ENCODE results near the gene SLC8A1.
"Not testable (repeated sequence)": the region's sequence is repeated elsewhere in the genome, so short reads cannot be mapped to it uniquely, and the experiment has no call there.

The SLC8A1 gene

DNA sequence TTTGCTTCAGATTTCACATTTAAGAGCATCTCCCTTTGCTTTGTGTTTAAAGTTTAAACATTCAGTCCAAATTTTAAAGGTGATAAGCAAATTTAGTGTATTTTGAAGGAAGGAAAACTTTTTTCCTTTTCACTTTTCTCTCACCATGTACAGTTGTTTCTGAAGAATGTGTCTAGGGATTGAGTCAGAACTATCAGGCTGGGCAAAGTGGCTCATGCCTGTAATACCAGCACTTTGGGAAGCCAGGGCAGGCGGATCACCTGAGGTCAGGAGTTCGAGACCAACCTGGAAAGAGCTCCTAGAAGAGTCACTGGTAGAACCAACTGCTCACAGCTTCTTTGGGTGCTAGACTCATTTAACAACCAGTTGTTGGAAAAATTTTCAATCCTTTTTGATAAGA is 345.8 kb downstream of the SLC8A1 start:
- DNase-seq (ENCODE audit: low read depth): no peak

DNA sequence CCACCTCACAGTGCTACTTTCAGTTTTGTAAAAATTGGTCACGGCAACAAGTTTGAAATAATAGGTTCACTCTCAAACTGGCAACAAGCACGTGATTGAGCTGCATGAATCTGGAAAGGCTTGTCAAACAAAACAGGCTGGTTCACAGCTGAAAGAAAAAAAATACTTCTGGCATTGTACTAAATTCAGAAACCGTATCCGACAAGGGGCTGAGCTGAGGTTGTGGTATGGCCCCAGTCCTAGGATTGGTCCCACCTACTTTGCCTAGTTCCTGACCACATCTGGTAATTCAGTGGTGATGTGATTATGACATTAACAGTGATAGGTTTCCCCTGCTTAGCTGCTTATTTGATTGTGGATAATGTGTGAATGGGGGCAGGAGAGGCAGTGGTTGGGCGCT is 346.3 kb downstream of the SLC8A1 start:
- DNase-seq (ENCODE audit: low read depth): no peak

DNA sequence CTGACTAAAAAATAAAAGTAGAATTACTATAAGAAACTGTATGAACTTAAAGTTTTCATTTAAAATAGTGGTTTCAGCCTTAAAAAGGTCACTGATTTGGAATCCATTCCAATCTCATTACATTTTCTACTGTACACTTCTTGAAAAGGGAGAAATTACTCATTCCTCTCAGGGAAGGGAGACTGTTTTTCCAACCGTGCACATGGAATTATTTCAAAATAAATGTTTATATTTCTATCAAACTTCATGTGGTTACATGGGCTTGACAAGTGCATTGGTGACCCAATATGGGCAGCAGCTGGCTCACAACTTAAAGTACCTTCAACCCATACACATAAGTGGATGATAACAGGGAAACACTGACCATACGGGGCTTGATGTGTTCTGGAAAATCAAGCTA is 348.3 kb downstream of the SLC8A1 start:
- DNase-seq (ENCODE audit: low read depth): no peak

DNA sequence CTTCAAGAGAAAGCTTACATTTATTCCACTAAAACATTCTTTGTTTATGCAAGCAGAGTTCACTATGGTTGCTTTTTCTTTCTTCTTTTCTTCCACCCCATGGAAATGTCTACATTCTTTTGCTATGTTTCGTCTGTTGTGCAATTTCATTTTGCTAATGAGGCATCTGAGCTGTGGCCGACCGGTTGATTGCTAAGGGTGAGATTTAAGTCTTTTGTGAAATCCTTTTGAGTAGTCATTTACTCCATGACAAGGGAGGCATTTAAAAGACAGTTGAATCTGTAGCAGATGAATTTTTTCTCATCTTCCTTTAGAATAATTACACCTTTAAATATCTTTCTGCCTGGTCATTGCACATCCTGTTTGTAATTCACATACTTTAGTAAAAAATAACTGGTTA is 348.7 kb downstream of the SLC8A1 start:
- DNase-seq (ENCODE audit: low read depth): no peak

DNA sequence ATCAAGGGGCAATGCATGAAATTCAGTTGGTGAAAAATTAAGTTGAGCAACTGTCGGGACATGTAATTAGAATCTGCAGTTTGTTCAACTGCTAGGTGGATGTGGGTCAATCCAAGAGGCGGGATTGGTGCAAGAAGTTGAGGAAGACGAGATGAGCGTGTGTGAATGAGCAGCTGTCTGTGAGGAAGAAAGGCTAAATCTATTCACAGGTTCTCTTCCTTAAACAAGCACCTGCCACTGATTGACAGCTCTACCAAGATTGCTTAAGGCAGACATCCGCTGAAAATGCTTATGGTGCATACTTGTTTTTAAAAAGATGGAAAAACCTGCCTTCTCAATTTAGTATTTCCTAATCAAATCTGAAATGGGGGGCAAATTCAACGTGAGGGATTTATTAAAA is 349.4 kb downstream of the SLC8A1 start:
- no peak for DNase-seq (ENCODE audit: low read depth)

DNA sequence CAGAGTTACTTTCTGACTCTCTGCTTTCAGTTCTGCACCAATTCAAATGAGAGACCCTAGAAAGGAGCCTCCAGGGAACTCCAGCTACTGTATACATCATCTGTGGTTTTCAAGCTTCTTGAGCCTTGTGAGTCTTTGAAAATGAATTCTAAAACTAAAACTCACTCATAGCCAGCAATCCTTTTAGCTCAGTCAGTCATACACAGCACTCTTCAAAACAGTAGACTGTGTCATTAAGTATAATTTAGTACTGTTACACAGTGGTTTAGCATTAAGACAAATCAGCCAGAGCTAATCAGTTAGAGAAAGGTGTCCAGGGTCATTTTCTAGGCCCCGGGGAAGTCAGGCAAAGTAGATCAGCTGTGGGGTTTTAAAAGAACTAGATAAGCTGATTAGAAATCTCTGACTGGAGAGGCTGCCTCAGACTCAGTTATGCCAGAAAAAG is 350.7 kb downstream of the SLC8A1 start:
- DNase-seq (ENCODE audit: low read depth): no peak

DNA sequence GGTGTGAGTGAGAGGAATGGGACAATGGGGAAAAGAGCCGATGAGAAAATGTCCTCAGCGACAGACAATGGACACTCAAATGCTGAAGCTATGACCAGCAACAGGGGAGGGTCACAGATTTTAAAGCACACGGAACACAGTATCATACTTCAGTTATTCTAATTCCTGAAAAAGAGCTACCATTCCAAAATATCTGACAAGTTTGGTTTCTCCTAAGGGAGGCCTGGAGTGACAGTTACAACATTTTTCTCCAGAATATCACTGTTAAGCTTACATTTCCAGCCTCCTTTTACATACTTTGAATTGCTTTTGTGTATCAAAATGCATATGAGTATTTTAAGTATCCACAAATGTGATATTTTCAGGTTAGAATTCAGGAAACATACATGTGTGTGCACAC is 351.2 kb downstream of the SLC8A1 start:
- DNase-seq (ENCODE audit: low read depth): no peak

DNA sequence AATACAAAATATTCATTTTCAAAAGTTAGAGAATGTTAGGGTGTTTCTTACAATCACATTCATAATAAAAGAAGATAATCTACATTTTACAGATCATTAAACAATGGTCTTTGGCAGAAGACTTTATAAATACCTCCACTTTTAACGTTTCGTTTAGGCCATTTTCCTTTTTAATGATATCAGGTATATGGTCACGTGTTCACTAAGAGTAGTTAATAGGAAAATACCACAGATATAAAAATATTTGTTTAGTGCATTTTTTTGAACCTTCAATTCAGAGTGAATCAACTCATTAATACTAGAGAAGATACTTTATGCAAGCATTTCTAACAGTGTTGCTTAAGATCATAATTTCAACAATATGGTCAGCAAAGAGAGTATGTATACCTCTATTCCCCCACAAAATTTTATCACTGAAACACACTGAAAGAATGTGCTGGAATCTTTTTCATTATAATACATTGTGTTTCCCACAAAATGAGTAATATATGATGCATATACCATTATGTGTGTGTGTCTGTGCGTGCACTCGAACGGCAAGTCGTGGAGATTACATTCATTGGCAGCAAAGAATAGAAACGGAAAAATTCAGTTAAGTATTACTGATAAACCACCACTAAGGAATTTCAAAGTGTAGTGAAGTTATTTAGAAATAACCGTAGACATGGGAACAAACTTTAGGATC is 353.0 kb downstream of the SLC8A1 start:
- no peak for DNase-seq (ENCODE audit: low read depth)

DNA sequence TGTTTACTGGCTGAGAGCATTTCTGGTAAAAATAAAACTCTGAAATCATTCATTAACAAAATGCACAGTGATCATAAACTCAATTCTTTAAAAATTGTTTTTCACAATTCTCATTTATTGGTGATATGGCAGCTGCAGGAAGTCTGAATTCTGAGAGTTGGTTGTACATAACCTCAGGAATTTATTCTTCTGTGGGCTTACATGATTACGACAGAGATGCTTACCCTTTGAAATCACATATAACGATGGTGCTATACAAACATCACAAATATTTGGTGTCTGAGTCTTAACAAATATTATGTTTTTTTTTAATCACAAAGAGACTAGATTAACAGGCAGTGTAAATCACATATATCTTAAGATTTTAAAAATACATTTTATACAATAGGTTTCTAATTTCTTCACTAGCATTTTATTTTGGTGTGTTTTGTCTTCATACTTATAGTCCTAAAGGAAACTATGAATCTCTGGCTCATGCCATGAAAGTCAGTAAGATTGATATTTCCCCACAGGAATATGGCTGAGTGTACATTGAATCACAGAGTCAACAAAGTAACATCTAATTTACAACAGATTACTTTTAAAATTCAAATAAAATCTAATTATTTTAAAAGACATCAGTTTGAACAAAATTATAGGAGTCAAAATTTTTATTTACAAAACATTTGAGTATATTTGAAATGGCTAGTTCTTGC is 354.1 kb downstream of the SLC8A1 start:
- DNase-seq (ENCODE audit: low read depth): no peak

DNA sequence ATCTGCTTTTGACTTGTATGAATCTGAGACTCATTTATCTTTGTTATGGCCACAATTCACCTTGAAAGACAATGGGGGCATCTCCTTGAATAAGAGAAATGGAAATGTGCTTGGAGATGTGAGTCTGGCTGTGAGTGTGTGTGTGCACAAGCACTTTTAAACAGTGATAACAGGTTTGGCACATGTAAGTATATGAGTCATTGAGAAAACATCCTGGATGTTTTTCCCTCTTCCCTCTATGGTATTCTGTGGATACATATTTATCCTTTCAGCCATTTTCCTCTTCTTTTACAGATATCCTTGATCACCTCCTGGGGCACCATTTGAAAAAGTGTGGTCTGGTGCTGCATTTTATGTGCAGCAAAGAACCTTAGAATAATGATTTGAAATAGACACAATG is 355.5 kb downstream of the SLC8A1 start:
- DNase-seq (ENCODE audit: low read depth): no peak

DNA sequence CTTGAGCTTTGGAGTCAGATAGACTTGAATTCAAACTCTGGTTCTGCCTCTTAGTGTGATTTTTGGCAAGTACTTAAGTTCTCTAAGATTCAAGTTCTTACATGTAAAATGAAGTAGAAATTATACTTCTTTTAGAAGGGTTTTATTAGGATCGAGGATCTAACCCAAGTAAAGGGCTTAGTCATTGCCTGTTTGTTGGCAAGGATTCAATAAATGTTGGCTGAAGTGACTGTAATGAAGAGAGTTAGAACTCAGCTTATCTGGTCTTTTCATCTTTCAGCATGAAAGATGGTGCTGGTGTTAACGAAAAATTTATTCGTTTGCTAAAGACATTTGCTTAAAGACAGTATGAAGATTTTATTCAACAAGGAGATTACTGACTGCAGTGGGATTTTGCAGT is 356.9 kb downstream of the SLC8A1 start:
- DNase-seq (ENCODE audit: low read depth): no peak

DNA sequence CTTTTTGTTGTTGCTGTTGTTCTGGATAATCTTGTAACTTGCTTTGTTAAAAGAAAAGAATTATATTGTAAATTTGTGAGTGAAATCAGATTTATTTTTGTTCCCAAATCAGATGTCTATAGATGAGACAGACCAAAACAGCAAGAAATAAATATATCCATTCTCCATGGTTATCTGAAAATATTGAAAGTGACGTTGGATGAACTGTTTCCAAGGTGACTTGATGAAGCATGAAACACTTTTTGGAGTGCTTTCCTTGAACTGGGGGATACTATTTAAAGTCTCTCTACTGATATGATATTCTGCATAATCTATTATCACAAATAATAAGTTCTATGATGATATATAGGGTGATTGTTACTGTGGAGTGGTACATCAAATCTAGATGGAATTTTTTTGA is 357.4 kb downstream of the SLC8A1 start:
- no peak for DNase-seq (ENCODE audit: low read depth)

DNA sequence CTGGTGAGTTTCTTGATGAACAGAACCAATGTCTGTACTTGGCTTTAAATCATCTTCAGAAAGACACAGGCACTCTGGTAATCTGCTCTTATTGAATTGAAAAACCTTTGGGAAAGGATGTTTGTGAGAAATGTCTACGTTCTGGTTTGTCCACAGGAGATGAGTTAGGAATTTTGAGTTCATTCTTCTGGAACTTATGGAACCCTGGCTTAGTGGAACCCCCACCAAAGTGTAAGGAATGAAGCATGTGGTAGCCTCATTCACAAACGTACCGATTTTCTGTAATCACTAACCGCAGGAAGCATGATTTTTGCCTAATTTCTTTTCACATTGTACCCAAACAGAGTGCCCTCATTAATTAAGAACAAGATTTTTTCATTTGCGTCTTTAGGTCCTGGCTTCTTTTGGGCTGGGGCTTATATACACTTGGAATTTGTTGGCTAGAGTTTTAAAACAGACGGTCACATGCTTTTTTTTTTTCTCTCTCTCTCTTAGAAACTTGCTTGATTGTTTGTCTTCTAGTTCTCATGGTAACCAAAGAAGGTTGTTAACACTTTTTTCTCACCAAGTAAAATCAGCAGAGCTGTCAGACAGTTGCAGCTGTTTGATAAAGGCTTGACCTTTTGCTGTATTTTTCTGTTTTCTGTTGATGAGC is 358.7 kb downstream of the SLC8A1 start:
- no peak for DNase-seq (ENCODE audit: low read depth)

DNA sequence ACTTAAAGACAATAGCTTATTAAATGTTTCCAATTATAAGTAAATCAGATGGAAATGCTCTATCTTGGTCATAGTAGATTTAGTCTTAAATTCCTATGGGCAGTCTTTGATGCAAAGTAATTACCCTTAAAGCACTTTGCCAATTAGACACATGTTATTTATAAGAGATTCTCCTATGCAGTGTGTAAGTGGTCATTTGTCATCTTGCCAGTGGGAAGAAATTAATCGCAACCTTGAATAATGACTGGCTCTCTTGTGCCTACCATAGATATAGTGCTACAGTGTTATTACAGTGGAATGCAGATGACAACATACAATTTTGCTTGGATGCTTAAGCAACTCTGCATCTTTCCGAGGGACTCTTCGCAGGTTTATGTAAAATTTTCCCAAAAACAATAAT is 361.8 kb downstream of the SLC8A1 start:
- DNase-seq (ENCODE audit: low read depth): no peak

DNA sequence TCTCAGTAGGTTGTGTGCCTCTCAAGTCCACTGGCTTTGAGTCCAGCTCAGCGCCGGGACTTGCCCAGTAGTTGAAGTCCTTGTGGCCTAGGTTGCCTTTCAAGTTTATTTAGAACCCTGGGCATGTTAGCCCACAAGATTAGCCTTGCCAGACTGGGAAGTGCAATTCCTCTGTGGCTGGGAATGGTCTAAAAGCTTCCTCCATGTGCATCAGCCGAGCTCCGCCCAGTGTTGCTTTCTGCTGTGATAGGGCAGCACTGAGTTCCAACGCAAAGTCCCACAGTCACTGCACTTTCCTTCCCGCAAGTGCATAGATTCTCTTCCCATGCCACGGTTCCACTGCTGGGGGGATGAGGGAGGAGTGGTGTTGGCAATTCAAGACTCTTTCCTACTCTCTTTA is 364.0 kb downstream of the SLC8A1 start:
- no peak for DNase-seq (ENCODE audit: low read depth)

DNA sequence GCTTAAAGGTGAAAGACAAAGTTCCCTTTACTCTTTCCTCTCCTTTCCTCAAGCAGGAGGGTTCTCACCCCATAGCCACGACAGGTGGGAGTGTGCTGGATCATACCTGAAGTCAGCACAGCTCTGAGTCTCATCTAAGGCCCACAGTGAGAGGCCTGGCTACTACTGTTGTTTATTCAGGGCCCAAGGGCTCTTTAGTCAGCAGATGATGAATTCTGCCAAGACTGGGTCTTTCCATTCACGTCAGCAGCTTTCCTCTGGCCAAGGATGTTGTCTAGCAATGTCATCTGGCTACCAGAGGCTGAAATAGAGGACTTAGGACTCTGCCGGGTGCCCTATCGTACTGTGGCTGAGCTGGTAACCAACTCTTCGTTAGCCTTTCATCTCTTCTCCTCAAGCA is 364.5 kb downstream of the SLC8A1 start:
- DNase-seq (ENCODE audit: low read depth): no peak

DNA sequence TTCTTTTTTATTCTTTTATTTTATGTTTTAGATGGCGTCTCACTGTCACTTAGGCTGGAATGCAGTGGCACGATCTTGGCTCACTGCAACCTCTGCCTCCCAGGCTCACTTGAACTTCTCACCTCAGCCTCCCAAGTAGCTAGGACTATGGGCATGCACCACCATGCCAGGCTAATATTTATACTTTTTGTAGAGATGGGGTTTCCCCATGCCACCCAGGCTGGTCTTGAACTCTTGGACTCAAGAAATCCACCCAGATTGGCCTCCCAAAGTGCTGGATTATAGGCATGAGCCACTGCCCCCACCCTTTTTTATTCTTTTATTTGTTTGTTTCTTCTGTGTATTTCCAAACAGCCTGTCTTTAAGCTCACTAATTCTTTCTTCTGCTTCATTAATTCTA is 366.1 kb downstream of the SLC8A1 start:
- no peak for DNase-seq (ENCODE audit: low read depth)

DNA sequence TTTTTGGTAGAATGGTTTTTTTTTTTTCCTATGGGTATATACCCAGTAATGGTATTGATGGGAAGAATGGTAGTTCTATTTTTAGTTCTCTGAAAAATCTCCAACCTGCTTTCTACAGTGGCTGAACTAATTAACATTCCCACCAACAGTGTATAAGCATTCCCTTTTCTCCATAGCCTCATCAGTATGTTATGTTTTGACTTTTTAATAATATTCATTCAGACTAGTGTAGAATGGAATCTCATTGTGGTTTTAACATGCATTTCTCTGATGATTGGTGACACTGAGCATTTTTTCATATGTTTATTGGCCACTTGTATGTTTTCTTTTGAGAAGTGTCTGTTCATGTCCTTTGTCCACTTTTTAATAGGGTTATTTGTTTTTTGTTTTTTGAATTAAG is 378.6 kb downstream of the SLC8A1 start:
- not testable (repeated sequence) for DNase-seq (ENCODE audit: low read depth)

DNA sequence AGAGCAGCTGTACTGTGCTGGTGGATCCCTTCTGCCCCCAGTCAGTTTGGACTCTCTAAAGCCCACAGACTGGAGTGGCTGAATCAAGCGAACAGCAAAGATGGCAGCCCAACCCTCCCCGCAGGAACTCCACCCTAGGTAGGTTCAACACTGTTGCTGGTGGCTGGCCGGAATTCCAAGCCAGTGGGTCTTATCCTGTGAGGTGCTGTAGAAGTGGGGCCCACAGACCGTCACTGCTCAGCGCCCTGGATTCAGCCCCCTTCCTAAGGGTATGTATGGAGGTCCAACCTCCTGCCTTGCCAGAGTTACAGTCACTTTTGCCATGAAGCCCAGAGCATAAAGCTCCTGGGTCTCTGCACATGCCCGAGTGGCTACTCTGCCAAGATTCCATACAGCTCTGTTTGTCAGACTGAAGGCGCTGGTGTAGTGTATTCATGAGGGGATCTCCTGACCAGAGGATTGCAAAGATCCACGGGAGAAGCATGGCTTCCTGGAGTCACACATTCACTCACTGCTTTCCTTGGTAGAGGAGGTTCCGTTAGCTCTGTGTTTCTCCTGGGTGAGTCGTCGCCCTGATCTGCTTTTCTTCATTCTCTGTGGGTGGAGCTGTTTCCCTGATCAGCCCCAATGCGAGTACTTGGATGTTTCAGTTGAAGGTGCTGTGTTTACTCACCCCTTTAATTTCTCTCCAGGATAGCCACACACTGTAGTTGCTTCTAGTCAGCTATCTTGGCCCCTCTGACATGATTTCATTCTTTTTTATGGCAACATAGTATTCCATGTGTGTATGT is 379.3 kb downstream of the SLC8A1 start:
- DNase-seq (ENCODE audit: low read depth): no peak

DNA sequence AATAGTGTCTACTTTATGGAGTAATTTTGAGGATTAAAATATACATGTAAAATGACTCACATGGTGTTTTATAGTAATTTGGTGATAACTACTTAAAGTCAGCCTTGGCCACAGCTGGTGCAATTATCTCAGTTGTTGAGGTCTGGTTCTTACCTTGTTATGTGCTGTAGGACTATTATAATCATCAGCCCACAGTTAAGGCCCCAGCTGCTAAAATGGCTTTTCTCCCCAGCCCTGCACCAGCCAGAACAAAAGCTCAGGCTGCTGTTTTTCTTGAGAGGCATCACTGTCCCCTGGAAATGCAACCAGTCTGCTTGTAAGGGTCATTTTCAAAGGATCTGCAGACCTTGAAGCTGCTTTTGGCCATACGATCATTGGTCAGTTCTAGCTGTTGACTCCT is 389.5 kb downstream of the SLC8A1 start:
- DNase-seq (ENCODE audit: low read depth): no peak

DNA sequence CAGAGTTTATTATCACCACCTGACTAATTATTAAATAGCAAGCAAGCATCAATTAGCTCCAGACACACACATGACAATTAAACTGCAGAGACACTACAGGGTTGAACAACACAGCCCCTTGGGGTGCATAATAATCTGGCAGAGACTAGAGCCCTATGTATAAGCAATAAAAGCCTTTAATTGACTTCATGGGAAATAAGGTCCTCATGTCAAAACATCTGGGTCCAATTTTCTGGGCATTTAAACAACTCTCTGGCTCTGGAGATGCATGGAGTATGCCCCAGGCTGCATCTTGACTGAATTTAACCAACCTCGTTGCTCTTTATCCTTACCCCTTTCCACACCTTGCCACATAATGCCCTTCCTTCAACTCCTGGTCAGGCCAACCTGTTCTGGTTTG is 402.1 kb downstream of the SLC8A1 start:
- DNase-seq (ENCODE audit: low read depth): no peak

DNA sequence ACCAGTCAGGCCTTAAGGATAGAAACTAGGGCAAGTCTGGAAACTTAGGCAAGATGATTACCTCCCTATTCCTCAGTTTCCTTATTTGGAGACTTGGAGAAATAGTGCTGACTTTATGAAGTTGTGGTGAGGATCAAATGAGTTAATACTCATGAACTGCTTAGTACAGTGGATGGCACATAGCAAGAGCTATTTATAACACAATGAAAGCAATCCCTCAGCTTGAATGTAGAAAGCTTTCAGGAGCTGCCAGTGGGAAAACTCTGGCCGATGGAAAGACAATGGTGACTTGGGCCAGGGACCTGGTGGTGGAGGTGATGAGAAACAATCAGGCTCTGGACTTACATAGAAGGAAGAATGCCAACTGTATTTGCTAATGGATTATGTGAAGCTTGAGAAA is 403.4 kb downstream of the SLC8A1 start:
- no peak for DNase-seq (ENCODE audit: low read depth)

DNA sequence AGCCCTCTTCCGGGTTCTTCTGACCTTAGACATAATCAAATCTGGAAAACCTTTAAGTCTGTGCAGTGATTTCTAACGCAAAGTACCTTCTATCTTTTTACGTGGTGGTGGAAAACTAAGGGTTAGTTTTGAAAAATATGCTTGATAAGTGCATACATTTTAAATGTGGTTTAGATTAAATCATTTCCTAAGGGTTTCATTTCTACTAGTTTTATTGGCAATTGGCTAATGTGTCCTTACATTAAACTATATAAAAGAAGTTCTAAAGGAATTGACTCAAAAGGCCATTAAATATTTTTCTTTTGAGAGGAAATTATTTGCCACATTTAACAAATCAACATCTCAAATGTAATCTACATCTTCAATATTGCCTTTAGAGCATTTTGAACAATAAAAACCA is 404.5 kb downstream of the SLC8A1 start:
- DNase-seq (ENCODE audit: low read depth): no peak
